SK-N-SH (cell line): ENCODE data around the gene CFHR5. TPM values are rescaled to one million over a fixed set of nuclear protein-coding genes. Genes with fewer than 3 reads are reported as not detected.
"Not testable (repeated sequence)": the region's sequence is repeated elsewhere in the genome, so short reads cannot be mapped to it uniquely, and the experiment has no call there.

Experiments used
- CTCF ChIA-PET: fragments of 300-600, 350-600 bp; formaldehyde crosslinking; extraction: SDS; loops from one replicate; lab custom pipeline; 2021; lab: Yijun Ruan, JAX
- POLR2A ChIA-PET: fragments of 350-600 bp; sonication (Branson Sonifier 250); formaldehyde crosslinking; extraction: SDS; loops from one replicate; lab custom pipeline; 2020; ENCODE audit warnings: antibody characterized with exemption, inconsistent platforms; lab: Yijun Ruan, JAX
- DNase-seq: peaks from one replicate; pipeline ENCODE4 v3.0.0; 2012
- H2AFZ ChIP-seq: fragments of 200-600 bp; sonication (generic); 2 replicates; pipeline ENCODE4 v1.8.1; 2016; ENCODE audit warnings: antibody characterized with exemption, mild to moderate bottlenecking, low read depth
- H3F3A ChIP-seq: fragments of 200-600 bp; sonication (generic); replicated peaks from 2 replicates; pipeline ENCODE3; 2016; ENCODE audit warnings: antibody characterized with exemption, mild to moderate bottlenecking; ENCODE audit not compliant: insufficient read depth
- H3K27ac ChIP-seq, 2 experiments: fragments of 200-500 bp in 1 of 2; fragments of 200-600 bp in 1 of 2; sonication (Bioruptor generic) in 1 of 2; sonication (generic), shearing (Covaris generic) in 1 of 2; 2 replicates each; pipeline versions ENCODE4 v1.5.1 to v1.6.1; 2014 to 2016; ENCODE audit warnings: low read depth in 2 of 2, inconsistent platforms in 1 of 2, low read length in 1 of 2, mild to moderate bottlenecking in 1 of 2, mixed read lengths in 1 of 2
- H3K27me3 ChIP-seq: fragments of 200-600 bp; sonication (generic), shearing (Covaris generic); 2 replicates; pipeline ENCODE4 v1.6.1; 2016; ENCODE audit warnings: mixed run types; ENCODE audit not compliant: insufficient read depth
- H3K36me3 ChIP-seq, 2 experiments: fragments of 200-500 bp in 1 of 2; fragments of 200-600 bp in 1 of 2; sonication (Bioruptor generic) in 1 of 2; sonication (generic) in 1 of 2; replicated peaks in 1 of 2; 2 replicates each; pipeline versions ENCODE3 to v1.5.1; 2014 to 2016; ENCODE audit warnings: low read length in 1 of 2, mild to moderate bottlenecking in 1 of 2; ENCODE audit not compliant: insufficient read depth in 2 of 2, control insufficient read depth in 1 of 2
- H3K4me1 ChIP-seq, 2 experiments: fragments of 200-500 bp in 1 of 2; fragments of 200-600 bp in 1 of 2; sonication (Bioruptor generic) in 1 of 2; sonication (generic), shearing (Covaris generic) in 1 of 2; 2 replicates each; pipeline versions ENCODE4 v1.5.1 to v1.6.1; 2014 to 2016; ENCODE audit warnings: low read depth in 1 of 2, low read length in 1 of 2, mixed run types in 1 of 2; ENCODE audit not compliant: insufficient read depth in 2 of 2, control insufficient read depth in 1 of 2
- H3K4me2 ChIP-seq: fragments of 200-600 bp; sonication (generic), shearing (Covaris generic); 2 replicates; pipeline ENCODE4 v1.6.1; 2017; ENCODE audit warnings: mixed run types
- H3K4me3 ChIP-seq, 2 experiments: fragments of 200-500 bp in 1 of 2; fragments of 200-600 bp in 1 of 2; sonication (Bioruptor generic) in 1 of 2; sonication (generic), shearing (Covaris generic) in 1 of 2; 2 replicates each; pipeline versions ENCODE4 v1.5.1 to v1.8.1; 2014 to 2016; ENCODE audit warnings: low read depth in 2 of 2, inconsistent platforms in 1 of 2, low read length in 1 of 2, mild to moderate bottlenecking in 1 of 2, mixed read lengths in 1 of 2, moderate library complexity in 1 of 2
- H3K79me2 ChIP-seq: fragments of 200-600 bp; sonication (generic); 2 replicates; pipeline ENCODE4 v1.8.1; 2017; ENCODE audit warnings: mild to moderate bottlenecking; ENCODE audit not compliant: insufficient read depth
- H3K9ac ChIP-seq: fragments of 200-600 bp; sonication (generic); 2 replicates; pipeline ENCODE4 v1.6.1; 2017; ENCODE audit warnings: mixed run types
- H3K9me2 ChIP-seq: fragments of 200-600 bp; sonication (generic); 2 replicates; pipeline ENCODE4 v1.6.1; 2017; ENCODE audit warnings: mixed run types
- H3K9me3 ChIP-seq: fragments of 200-600 bp; sonication (generic); 2 replicates; pipeline ENCODE4 v1.6.1; 2017; ENCODE audit warnings: mixed run types, mild to moderate bottlenecking, moderate library complexity
- H4K20me1 ChIP-seq: fragments of 200-600 bp; sonication (generic); 2 replicates; pipeline ENCODE4 v1.6.1; 2017; ENCODE audit warnings: mild to moderate bottlenecking, mixed run types; ENCODE audit not compliant: insufficient read depth
- CHD2 ChIP-seq: fragments of 150-350 bp; IDR thresholded peaks from 2 replicates; pipeline ENCODE4 v1.6.1; 2018; ENCODE audit warnings: low read length; ENCODE audit not compliant: partially characterized antibody
- ELF1 ChIP-seq: IDR thresholded peaks from 2 replicates; pipeline ENCODE4 v1.4.0; 2012
- FOSL2 ChIP-seq: IDR thresholded peaks from 2 replicates; pipeline ENCODE4 v1.4.0; 2012; ENCODE audit warnings: low read depth, mild to moderate bottlenecking, moderate library complexity, borderline replicate concordance
- GABPA ChIP-seq: IDR thresholded peaks from 2 replicates; pipeline ENCODE4 v1.4.0; 2012; ENCODE audit warnings: low read depth, mild to moderate bottlenecking
- GATA2 ChIP-seq: sonication (generic); formaldehyde crosslinking; IDR thresholded peaks from 2 replicates; pipeline ENCODE4 v1.5.0; 2020; ENCODE audit warnings: mild to moderate bottlenecking, missing genetic modification reagents
- IRF3 ChIP-seq: fragments of 150-350 bp; IDR thresholded peaks from 2 replicates; pipeline ENCODE4 v1.6.1; 2016; ENCODE audit warnings: mild to moderate bottlenecking, low read depth, low read length
- MEF2A ChIP-seq: IDR thresholded peaks from 2 replicates; pipeline ENCODE4 v1.4.0; 2012; ENCODE audit warnings: low read depth, borderline replicate concordance
- POLR2AphosphoS5 ChIP-seq: IDR thresholded peaks from 2 replicates; pipeline ENCODE4 v1.6.1; 2012; ENCODE audit warnings: low read depth, low read length
- RAD21 ChIP-seq: IDR thresholded peaks from 2 replicates; pipeline ENCODE4 v1.6.1; 2012; ENCODE audit warnings: mild to moderate bottlenecking, low read length
- RCOR1 ChIP-seq: fragments of 150-350 bp; IDR thresholded peaks from 2 replicates; pipeline ENCODE4 v1.6.1; 2017; ENCODE audit warnings: antibody characterized with exemption, low read length
- REST ChIP-seq: IDR thresholded peaks from 2 replicates; pipeline ENCODE4 v1.6.1; 2012; ENCODE audit warnings: mild to moderate bottlenecking, low read depth, low read length, moderate library complexity
- SMC3 ChIP-seq: IDR thresholded peaks from 2 replicates; pipeline ENCODE4 v1.6.1; 2012; ENCODE audit warnings: low read depth, low read length, improper control_type of control experiment
- TAF1 ChIP-seq: IDR thresholded peaks from 2 replicates; pipeline ENCODE4 v1.6.1; 2012; ENCODE audit warnings: low read depth, mild to moderate bottlenecking, low read length, moderate library complexity, borderline replicate concordance
- USF1 ChIP-seq: IDR thresholded peaks from 2 replicates; pipeline ENCODE4 v1.4.0; 2012; ENCODE audit warnings: low read depth, borderline replicate concordance
- USF2 ChIP-seq: fragments of 150-350 bp; IDR thresholded peaks from 2 replicates; pipeline ENCODE4 v1.6.1; 2017; ENCODE audit warnings: antibody characterized with exemption, low read length, low read depth, borderline replicate concordance
- YY1 ChIP-seq: IDR thresholded peaks from 2 replicates; pipeline ENCODE4 v1.4.0; 2012; ENCODE audit warnings: low read depth, mild to moderate bottlenecking
- WGBS: methylation state at CpG from one replicate; pipeline ENCODE4 v1.1.6; 2017; ENCODE audit warnings: low lambda C conversion rate; 5-methylcytosine and 5-hydroxymethylcytosine counted together
- polyA plus RNA-seq, 3 experiments: library from polyadenylated mRNA; depleted of rRNA; stranded (reverse); fragments of >200 nt; gene quantifications; 2 replicates each; pipeline ENCODE4 v1.2.3, GENCODE V29; 2012

Gene CFHR5
- polyA plus RNA-seq, 1 of the 3 experiments (the other 2 are of a cell fraction) = not detected

- H3K4me1 ChIP-seq, DNase-seq, H3K27me3 ChIP-seq, H3K9ac ChIP-seq, POLR2A ChIA-PET, H4K20me1 ChIP-seq, H3K9me3 ChIP-seq, H3K36me3 ChIP-seq, CTCF ChIA-PET, H3K9me2 ChIP-seq, H3K4me2 ChIP-seq, H3K79me2 ChIP-seq, H3F3A ChIP-seq, H3K27ac ChIP-seq: not testable (repeated sequence)
- Histone ChIP-seq H2AFZ (peak overlapping the region; percentile 31; the same call in 1 of the 2 replicates), H3K4me3 (peak overlapping the region in 1 of 2 experiments; percentile 6; a peak in 1 of 4 replicates)
- 51% methylated on average over 9 of the region's 11 CpGs for WGBS
These were observed 14.7 kb downstream of the CFHR5 start for GRCh38 chr1:196991919-196992651.

GRCh38 chr1:196993916-196994315, 16.6 kb downstream of the CFHR5 start:
- Histone ChIP-seq H3F3A (no peaks in the 10 kb centered on the region), H3K36me3 (no peaks in the 10 kb centered on the region), H3K79me2 (no peaks in the 10 kb centered on the region), H3K27me3 (no peaks in the 10 kb centered on the region), H3K9me2 (no peaks in the 10 kb centered on the region), H3K4me2 (no peak overlapping the region), H2AFZ (no peak overlapping the region), H3K4me1 (peaks cover 0 to 7% of the 10 kb centered on the region in 2 experiments; a peak in 2 of 4 replicates), H3K9ac (no peak overlapping the region), H3K27ac (no peak overlapping the region), H3K9me3 (no peaks in the 10 kb centered on the region; the same call in 1 of the 2 replicates), H4K20me1 (no peaks in the 10 kb centered on the region), H3K4me3 (no peak overlapping the region)
- 52% methylated on average over 2 of the region's 2 CpGs for WGBS
- DNase-seq = no peak
- TF ChIP-seq REST (no peak), TAF1 (no peak), GABPA (no peak), CHD2 (no peak), ELF1 (no peak), USF1 (no peak), USF2 (no peak), MEF2A (no peak), IRF3 (no peak), RAD21 (no peak), SMC3 (no peak), RCOR1 (no peak), GATA2 (CRISPR knock-in tag) (no peak), FOSL2 (no peak), POLR2AphosphoS5 (no peak), YY1 (no peak)
- ChIA-PET CTCF (no interaction called here), POLR2A (no interaction called here)
